ENCODE data around the gene NINJ1. TPM values are rescaled to one million over a fixed set of nuclear protein-coding genes. Genes with fewer than 3 reads are reported as not detected.
A peak's percentile ranks its signal among the peaks of the same experiment; 100 is the strongest.

NINJ1 gene
- total RNA-seq, 2 donors from 2014 or later, result 71.2 to 194 TPM

- peak overlapping the region; percentile 72 to 75 for H3K27ac ChIP-seq
- TF ChIP-seq CTCF (IDR thresholded peaks at IDR 0.05), result no peak
- H3K27me3 ChIP-seq (replicated peaks; ENCODE audit: insufficient read depth), result no peaks in the 10 kb centered on the region
- H3K4me1 ChIP-seq (ENCODE audit: control insufficient read depth in 1 of 2, low read depth in 2 of 2), result peaks cover 59 to 63% of the 10 kb centered on the region in 2 donors
- ATAC-seq (ENCODE audit: insufficient number of reproducible peaks, low FRiP score, low read depth) (peak; percentile 41), DNase-seq (ENCODE audit: low spot score) (peak; percentile 16)
- no peaks in the 10 kb centered on the region for H3K9me3 ChIP-seq
- H3K4me3 ChIP-seq, result peak overlapping the region; percentile 24
- H3K36me3 ChIP-seq, result peaks cover 36% of the 10 kb centered on the region
Observed at GRCh38 chr9:93126825-93127368, 7.2 kb downstream of the NINJ1 start.

- H3K36me3 ChIP-seq, result peaks cover 42% of the 10 kb centered on the region
- peaks cover 53 to 57% of the 10 kb centered on the region in 2 donors for H3K4me1 ChIP-seq (ENCODE audit: control insufficient read depth in 1 of 2, low read depth in 2 of 2)
- DNase-seq (ENCODE audit: low spot score) (peak; percentile 1), ATAC-seq (ENCODE audit: insufficient number of reproducible peaks, low FRiP score, low read depth) (no peak)
- no peak for TF ChIP-seq CTCF (IDR thresholded peaks at IDR 0.05)
- no peaks in the 10 kb centered on the region for H3K9me3 ChIP-seq
- H3K4me3 ChIP-seq, result peak overlapping the region; percentile 24
- no peaks in the 10 kb centered on the region for H3K27me3 ChIP-seq (replicated peaks; ENCODE audit: insufficient read depth)
- H3K27ac ChIP-seq, result peak overlapping the region; percentile 72 to 75
Observed at GRCh38 chr9:93126151-93126781, 7.8 kb downstream of the NINJ1 start.

- H3K27me3 ChIP-seq (replicated peaks; ENCODE audit: insufficient read depth), result no peaks in the 10 kb centered on the region
- H3K4me1 ChIP-seq (ENCODE audit: control insufficient read depth in 1 of 2, low read depth in 2 of 2), result peaks cover 49 to 57% of the 10 kb centered on the region in 2 donors
- ATAC-seq (ENCODE audit: insufficient number of reproducible peaks, low FRiP score, low read depth), result no peak
- H3K9me3 ChIP-seq, result no peaks in the 10 kb centered on the region
- no peak overlapping the region for H3K27ac ChIP-seq
- peak; percentile 1 for DNase-seq (ENCODE audit: low spot score)
- peaks cover 46% of the 10 kb centered on the region for H3K36me3 ChIP-seq
- no peak overlapping the region for H3K4me3 ChIP-seq
- TF ChIP-seq CTCF (IDR thresholded peaks at IDR 0.05), result no peak
Observed at GRCh38 chr9:93125331-93125894, 8.6 kb downstream of the NINJ1 start.

- Histone ChIP-seq H3K36me3 (peaks cover 46% of the 10 kb centered on the region), H3K4me1 (ENCODE audit: control insufficient read depth in 1 of 2, low read depth in 2 of 2) (peaks cover 46 to 57% of the 10 kb centered on the region in 2 donors), H3K9me3 (no peaks in the 10 kb centered on the region), H3K27ac (no peak overlapping the region), H3K27me3 (replicated peaks; ENCODE audit: insufficient read depth) (no peaks in the 10 kb centered on the region), H3K4me3 (no peak overlapping the region)
- DNase-seq (ENCODE audit: low spot score), result peak; percentile 1
- TF ChIP-seq CTCF (IDR thresholded peaks at IDR 0.05), result no peak
- ATAC-seq (ENCODE audit: insufficient number of reproducible peaks, low FRiP score, low read depth), result no peak
Observed at GRCh38 chr9:93124793-93125192, 9.3 kb downstream of the NINJ1 start.

GRCh38 chr9:93123561-93124283 is 10.3 kb downstream of the NINJ1 start:
- H3K27ac ChIP-seq, result no peak overlapping the region
- peaks cover 42 to 54% of the 10 kb centered on the region in 2 donors for H3K4me1 ChIP-seq (ENCODE audit: control insufficient read depth in 1 of 2, low read depth in 2 of 2)
- no peaks in the 10 kb centered on the region for H3K9me3 ChIP-seq
- H3K36me3 ChIP-seq, result peaks cover 46% of the 10 kb centered on the region
- ATAC-seq (ENCODE audit: insufficient number of reproducible peaks, low FRiP score, low read depth), result no peak
- DNase-seq (ENCODE audit: low spot score), result no peak
- no peak overlapping the region for H3K4me3 ChIP-seq
- no peak for TF ChIP-seq CTCF (IDR thresholded peaks at IDR 0.05)
- H3K27me3 ChIP-seq (replicated peaks; ENCODE audit: insufficient read depth), result no peaks in the 10 kb centered on the region
